Measurements from ENCODE around the gene SLIT3.

Gene SLIT3

GRCh38 chr5:168877132-168877892, 423.6 kb downstream of the SLIT3 start:
- DNase-seq: no peak

GRCh38 chr5:168876419-168876818, 424.5 kb downstream of the SLIT3 start:
- no peak for DNase-seq

GRCh38 chr5:168875832-168876231, 425.1 kb downstream of the SLIT3 start:
- DNase-seq: no peak

- DNase-seq: no peak
Measured at GRCh38 chr5:168874713-168875380, 426.1 kb downstream of the SLIT3 start.

- no peak for DNase-seq
Measured at GRCh38 chr5:168872246-168872645, 428.7 kb downstream of the SLIT3 start.

GRCh38 chr5:168870910-168871309, 430.0 kb downstream of the SLIT3 start:
- no peak for DNase-seq

GRCh38 chr5:168869615-168870227, 431.2 kb downstream of the SLIT3 start:
- DNase-seq: no peak

GRCh38 chr5:168867241-168867640, 433.7 kb downstream of the SLIT3 start:
- no peak for DNase-seq

- DNase-seq: no peak
Measured at GRCh38 chr5:168865968-168866367, 435.0 kb downstream of the SLIT3 start.

- no peak for DNase-seq
Measured at GRCh38 chr5:168863021-168863420, 437.9 kb downstream of the SLIT3 start.

- no peak for DNase-seq
Measured at GRCh38 chr5:168860503-168860902, 440.4 kb downstream of the SLIT3 start.

GRCh38 chr5:168860081-168860480, 440.9 kb downstream of the SLIT3 start:
- DNase-seq: no peak

- DNase-seq: no peak
Measured at GRCh38 chr5:168859471-168859870, 441.5 kb downstream of the SLIT3 start.

- DNase-seq: no peak
Measured at GRCh38 chr5:168858994-168859393, 441.9 kb downstream of the SLIT3 start.

- DNase-seq: no peak
Measured at GRCh38 chr5:168858371-168858770, 442.6 kb downstream of the SLIT3 start.

- DNase-seq: no peak
Measured at GRCh38 chr5:168853972-168854371, 447.0 kb downstream of the SLIT3 start.

- no peak for DNase-seq
Measured at GRCh38 chr5:168852329-168852728, 448.6 kb downstream of the SLIT3 start.

GRCh38 chr5:168851902-168852321, 449.0 kb downstream of the SLIT3 start:
- no peak for DNase-seq

GRCh38 chr5:168850683-168851082, 450.3 kb downstream of the SLIT3 start:
- no peak for DNase-seq

GRCh38 chr5:168848569-168848968, 452.4 kb downstream of the SLIT3 start:
- DNase-seq: no peak

GRCh38 chr5:168847511-168848073, 453.3 kb downstream of the SLIT3 start:
- DNase-seq: no peak

- no peak for DNase-seq
Measured at GRCh38 chr5:168844922-168845296, 456.0 kb downstream of the SLIT3 start.
